Kidney tubule cell (primary cell): Measurements from ENCODE around the gene ARAP2.

ENCODE experiments used
- DNase-seq: peaks from one replicate; pipeline ENCODE4 v3.0.0-alpha.2; 2018; ENCODE audit warnings: low spot score

The ARAP2 gene

GRCh38 chr4:36264207-36264826, 20.0 kb upstream of the ARAP2 start:
- DNase-seq = no peak

- DNase-seq = no peak
These were observed 16.4 kb upstream of the ARAP2 start for GRCh38 chr4:36260731-36261130.

GRCh38 chr4:36256398-36256891, 12.1 kb upstream of the ARAP2 start:
- no peak for DNase-seq

- DNase-seq = peak; percentile 30
These were observed 11.3 kb upstream of the ARAP2 start for GRCh38 chr4:36255577-36255976.

GRCh38 chr4:36254371-36254770, 10.1 kb upstream of the ARAP2 start:
- DNase-seq = no peak

GRCh38 chr4:36251983-36252382, 7.7 kb upstream of the ARAP2 start:
- DNase-seq = no peak

- DNase-seq = no peak
These were observed 5.3 kb upstream of the ARAP2 start for GRCh38 chr4:36249610-36250009.

GRCh38 chr4:36243355-36244256, 708 bp downstream of the ARAP2 start:
- DNase-seq = peak; percentile 70

- DNase-seq = no peak
These were observed 1.5 kb downstream of the ARAP2 start for GRCh38 chr4:36242629-36243354.

- DNase-seq = peak; percentile 48
These were observed 2.5 kb downstream of the ARAP2 start for GRCh38 chr4:36241771-36242170.

GRCh38 chr4:36237366-36238313, 6.7 kb downstream of the ARAP2 start:
- no peak for DNase-seq

- DNase-seq = no peak
These were observed 8.2 kb downstream of the ARAP2 start for GRCh38 chr4:36236159-36236558.

GRCh38 chr4:36235306-36235705, 9.0 kb downstream of the ARAP2 start:
- DNase-seq = peak; percentile 50

- no peak for DNase-seq
These were observed 10.6 kb downstream of the ARAP2 start for GRCh38 chr4:36233567-36234266.

GRCh38 chr4:36230534-36230933, 13.8 kb downstream of the ARAP2 start:
- no peak for DNase-seq

GRCh38 chr4:36227913-36228312, 16.4 kb downstream of the ARAP2 start:
- DNase-seq = no peak

- DNase-seq = no peak
These were observed 17.7 kb downstream of the ARAP2 start for GRCh38 chr4:36226430-36227227.

GRCh38 chr4:36224972-36225903, 19.1 kb downstream of the ARAP2 start:
- DNase-seq = peak; percentile 13

GRCh38 chr4:36222702-36223101, 21.6 kb downstream of the ARAP2 start:
- peak; percentile 25 for DNase-seq
